ENCODE results near the gene RSU1.

GRCh38 chr10:16835228-16835627, 18.0 kb upstream of the RSU1 start:
- TF ChIP-seq ZBTB40 (IDR thresholded peaks at IDR 0.05; ENCODE audit: borderline replicate concordance) (no peak), CTCF (IDR thresholded peaks at IDR 0.05 in 2 of 3, conservative IDR thresholded peaks at IDR 0.05 in 1 of 3; ENCODE audit: control insufficient read depth in 2 of 3, extremely low read depth in 1 of 3, insufficient read depth in 1 of 3, low read depth in 3 of 3, low read length in 3 of 3) (no peak), POLR2A (IDR thresholded peaks at IDR 0.05; ENCODE audit: low read depth, low read length) (no peak), PAX5 (IDR thresholded peaks at IDR 0.05; ENCODE audit: borderline replicate concordance, low read depth, low read length) (no peak), NFYB (IDR thresholded peaks at IDR 0.05; ENCODE audit: insufficient read depth, low read depth, low read length) (no peak), JUNB (IDR thresholded peaks at IDR 0.05) (no peak), ZZZ3 (IDR thresholded peaks at IDR 0.05; ENCODE audit: control insufficient read depth, insufficient read length, low read depth) (no peak), BCL3 (IDR thresholded peaks at IDR 0.05; ENCODE audit: borderline replicate concordance, insufficient read depth, low read depth, low read length, poor library complexity, severe bottlenecking) (no peak), RAD21 (IDR thresholded peaks at IDR 0.05; ENCODE audit: insufficient read depth, low read depth, low read length) (no peak)
